Parathyroid adenoma (tissue), 2 donors: ENCODE results near the gene KIAA1671.

ENCODE experiments used
- H2AFZ ChIP-seq: fragments of 300-600 bp; sonication (generic); one replicate; pipeline ENCODE4 v1.7.0; 2017; ENCODE audit warnings: antibody characterized with exemption, mild to moderate bottlenecking
- H3K27ac ChIP-seq: fragments of 300-600 bp; sonication (generic); one replicate; pipeline ENCODE4 v1.7.0; 2017
- H3K27me3 ChIP-seq: fragments of 300-600 bp; sonication (generic); one replicate; pipeline ENCODE4 v1.7.0; 2017; ENCODE audit warnings: low read length; ENCODE audit not compliant: control insufficient read depth, insufficient read depth
- H3K36me3 ChIP-seq: fragments of 300-600 bp; sonication (generic); one replicate; pipeline ENCODE4 v1.7.0; 2017; ENCODE audit warnings: low read length; ENCODE audit not compliant: control insufficient read depth, insufficient read depth
- H3K4me1 ChIP-seq: fragments of 300-600 bp; sonication (generic); one replicate; pipeline ENCODE4 v1.7.0; 2017; ENCODE audit warnings: control low read depth
- H3K4me2 ChIP-seq: fragments of 300-600 bp; sonication (generic); one replicate; pipeline ENCODE4 v1.7.0; 2017; ENCODE audit warnings: low read length
- H3K4me3 ChIP-seq: fragments of 300-600 bp; sonication (generic); one replicate; pipeline ENCODE4 v1.7.0; 2017; ENCODE audit warnings: low read depth, low read length
- H3K79me2 ChIP-seq: fragments of 300-600 bp; sonication (generic); one replicate; pipeline ENCODE4 v1.7.0; 2017; ENCODE audit warnings: control low read depth
- H3K9ac ChIP-seq: fragments of 300-600 bp; sonication (generic); one replicate; pipeline ENCODE4 v1.7.0; 2017; ENCODE audit warnings: mild to moderate bottlenecking
- H3K9me3 ChIP-seq: fragments of 300-600 bp; sonication (generic); one replicate; pipeline ENCODE4 v1.7.0; 2017; ENCODE audit warnings: low read length; ENCODE audit not compliant: control insufficient read depth
- TF ChIP-seq, protein P1 (sequence below): fragments of 300-600 bp; sonication (generic); IDR thresholded peaks from one replicate; pipeline ENCODE4 v1.7.0; 2017; ENCODE audit warnings: antibody characterized with exemption, mild to moderate bottlenecking
- donor health status: primary hyperparathyroidism.

Gene KIAA1671

DNA sequence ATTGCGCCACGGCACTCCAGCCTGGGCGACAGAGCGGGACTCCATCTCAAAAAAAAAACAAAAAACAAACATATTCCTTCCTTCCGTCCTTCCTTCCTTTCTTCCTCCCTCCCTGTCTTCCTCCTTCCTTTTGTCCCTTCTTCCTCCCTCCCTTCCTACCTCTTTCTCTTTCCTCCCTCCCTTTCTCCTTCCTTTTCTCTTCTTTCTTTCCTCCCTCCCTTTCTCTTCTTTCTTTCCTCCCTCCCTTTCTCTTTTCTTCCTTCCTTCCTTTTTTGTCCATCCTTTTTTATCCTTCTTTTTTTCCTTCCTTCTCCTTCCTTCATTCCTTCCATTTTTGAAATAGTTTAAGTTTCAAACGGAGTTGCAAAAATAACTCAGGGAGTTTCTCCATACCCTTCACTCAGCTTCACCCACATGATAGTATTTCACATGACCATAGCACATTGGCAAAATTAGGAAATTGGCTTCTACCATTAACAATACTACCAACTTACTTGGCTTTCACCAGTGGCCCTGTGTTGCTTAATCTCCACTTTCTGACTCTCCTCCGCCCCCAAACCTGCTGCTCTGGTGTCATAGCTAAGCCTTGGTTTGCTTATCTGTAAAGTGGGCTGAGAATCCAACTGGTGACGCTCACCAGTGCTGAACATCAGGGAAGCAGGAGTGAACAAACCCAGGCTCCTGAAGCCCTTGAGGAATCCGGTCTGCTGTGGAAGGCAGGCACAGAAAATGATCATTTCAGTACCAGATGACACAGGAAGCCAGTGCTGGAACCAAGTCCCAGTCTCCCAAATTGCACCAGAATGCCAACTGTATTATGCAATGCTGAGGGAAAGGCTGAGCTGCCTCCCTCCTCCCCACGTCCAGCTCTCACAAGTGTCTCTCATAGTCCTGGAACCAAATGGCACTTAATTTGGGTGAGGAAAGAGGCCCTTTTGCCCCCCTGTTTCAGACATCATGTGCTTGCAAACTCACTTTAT lies 229.9 kb downstream of the KIAA1671 start:
- no peak overlapping the region for H3K4me3 ChIP-seq
- no peak overlapping the region for H3K27ac ChIP-seq
- H2AFZ ChIP-seq, result no peak overlapping the region
- H3K79me2 ChIP-seq, result no peaks in the 10 kb centered on the region
- H3K27me3 ChIP-seq, result no peaks in the 10 kb centered on the region
- no peaks in the 10 kb centered on the region for H3K4me1 ChIP-seq
- no peak overlapping the region for H3K4me2 ChIP-seq
- TF ChIP-seq, protein P1, sequence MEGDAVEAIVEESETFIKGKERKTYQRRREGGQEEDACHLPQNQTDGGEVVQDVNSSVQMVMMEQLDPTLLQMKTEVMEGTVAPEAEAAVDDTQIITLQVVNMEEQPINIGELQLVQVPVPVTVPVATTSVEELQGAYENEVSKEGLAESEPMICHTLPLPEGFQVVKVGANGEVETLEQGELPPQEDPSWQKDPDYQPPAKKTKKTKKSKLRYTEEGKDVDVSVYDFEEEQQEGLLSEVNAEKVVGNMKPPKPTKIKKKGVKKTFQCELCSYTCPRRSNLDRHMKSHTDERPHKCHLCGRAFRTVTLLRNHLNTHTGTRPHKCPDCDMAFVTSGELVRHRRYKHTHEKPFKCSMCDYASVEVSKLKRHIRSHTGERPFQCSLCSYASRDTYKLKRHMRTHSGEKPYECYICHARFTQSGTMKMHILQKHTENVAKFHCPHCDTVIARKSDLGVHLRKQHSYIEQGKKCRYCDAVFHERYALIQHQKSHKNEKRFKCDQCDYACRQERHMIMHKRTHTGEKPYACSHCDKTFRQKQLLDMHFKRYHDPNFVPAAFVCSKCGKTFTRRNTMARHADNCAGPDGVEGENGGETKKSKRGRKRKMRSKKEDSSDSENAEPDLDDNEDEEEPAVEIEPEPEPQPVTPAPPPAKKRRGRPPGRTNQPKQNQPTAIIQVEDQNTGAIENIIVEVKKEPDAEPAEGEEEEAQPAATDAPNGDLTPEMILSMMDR, result no peak
- no peak overlapping the region for H3K9ac ChIP-seq
- no peaks in the 10 kb centered on the region for H3K9me3 ChIP-seq
- no peaks in the 10 kb centered on the region for H3K36me3 ChIP-seq

DNA sequence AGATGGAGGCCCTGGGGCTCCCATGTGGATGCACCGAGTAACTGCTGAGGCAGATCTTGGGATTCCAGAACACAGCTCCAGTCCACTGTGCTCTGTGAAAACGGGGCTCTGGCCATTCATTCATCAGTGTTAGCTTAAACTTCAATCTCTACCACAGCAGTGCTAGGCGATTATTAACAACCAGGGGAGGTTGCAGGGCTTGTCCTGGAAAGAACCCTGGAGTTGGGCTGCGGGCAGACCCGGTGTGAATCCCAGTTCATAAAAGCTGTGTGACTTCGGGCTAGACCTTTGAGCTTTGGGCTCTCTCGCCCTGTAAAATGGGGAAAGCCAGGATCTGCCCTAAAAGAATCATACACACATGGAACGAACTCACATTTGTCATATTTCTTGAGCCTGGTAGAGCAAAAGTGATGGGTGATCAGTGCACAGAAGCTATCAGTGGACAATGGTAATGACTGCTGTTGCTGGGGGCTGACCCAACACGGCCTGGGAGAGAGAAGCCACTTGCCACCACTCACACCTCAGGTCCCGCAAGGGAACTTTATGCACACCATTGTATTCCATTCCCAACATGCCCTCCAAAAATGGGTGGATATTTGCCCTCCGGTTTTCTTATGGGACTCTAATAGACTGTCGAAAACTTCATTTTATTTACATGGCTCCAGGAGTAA lies 231.6 kb downstream of the KIAA1671 start:
- Histone ChIP-seq H3K79me2 (no peaks in the 10 kb centered on the region), H3K9me3 (no peaks in the 10 kb centered on the region), H3K9ac (no peak overlapping the region), H3K4me2 (no peak overlapping the region), H2AFZ (no peak overlapping the region), H3K27me3 (no peaks in the 10 kb centered on the region), H3K4me1 (no peaks in the 10 kb centered on the region), H3K36me3 (no peaks in the 10 kb centered on the region), H3K4me3 (no peak overlapping the region), H3K27ac (no peak overlapping the region)
- TF ChIP-seq, protein P1, result no peak

DNA sequence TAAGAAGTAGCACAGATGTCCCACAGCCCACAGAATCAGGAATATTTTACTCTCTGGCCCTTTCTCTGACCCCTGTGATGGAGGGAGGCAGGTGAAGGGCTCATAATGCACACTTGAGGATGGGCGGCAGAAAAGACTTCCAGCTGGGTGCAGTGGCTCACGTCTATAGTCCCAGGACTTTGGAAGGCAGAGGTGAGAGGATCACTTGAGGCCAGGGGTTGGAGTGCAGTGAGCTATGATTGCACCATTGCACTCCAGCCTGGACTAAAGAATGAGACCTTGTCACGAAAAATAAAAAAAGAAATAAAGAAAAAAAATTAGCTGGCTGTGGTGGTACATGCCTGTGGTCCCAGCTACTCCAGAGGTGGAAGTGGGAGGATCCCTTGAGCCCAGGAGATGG lies 233.6 kb downstream of the KIAA1671 start:
- H3K4me1 ChIP-seq, result no peaks in the 10 kb centered on the region
- TF ChIP-seq, protein P1, result no peak
- H3K9ac ChIP-seq, result no peak overlapping the region
- no peaks in the 10 kb centered on the region for H3K9me3 ChIP-seq
- H3K79me2 ChIP-seq, result no peaks in the 10 kb centered on the region
- H3K27me3 ChIP-seq, result no peaks in the 10 kb centered on the region
- no peak overlapping the region for H3K4me3 ChIP-seq
- H3K27ac ChIP-seq, result no peak overlapping the region
- no peaks in the 10 kb centered on the region for H3K36me3 ChIP-seq
- no peak overlapping the region for H2AFZ ChIP-seq
- H3K4me2 ChIP-seq, result no peak overlapping the region

DNA sequence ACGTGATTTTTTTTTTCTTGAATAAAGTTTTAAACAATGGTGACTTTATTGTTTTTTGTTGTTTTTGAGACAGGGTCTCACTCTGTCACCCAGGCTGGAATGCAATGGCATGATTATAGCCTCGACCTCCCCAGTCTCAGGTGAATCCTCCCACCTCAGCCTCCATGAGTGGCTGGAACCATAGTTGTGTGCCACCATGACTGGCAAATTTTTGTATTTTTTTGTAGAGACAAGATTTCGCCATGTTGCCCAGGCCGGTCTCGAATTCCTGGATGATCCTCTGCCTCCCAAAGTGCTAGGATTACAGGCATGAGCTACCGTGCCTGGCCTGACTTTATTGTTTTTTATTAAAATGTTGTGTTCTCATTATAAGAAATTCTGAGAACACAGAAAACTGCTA lies 235.0 kb downstream of the KIAA1671 start:
- no peak overlapping the region for H3K9ac ChIP-seq
- no peak overlapping the region for H3K4me3 ChIP-seq
- no peaks in the 10 kb centered on the region for H3K79me2 ChIP-seq
- no peaks in the 10 kb centered on the region for H3K9me3 ChIP-seq
- no peak overlapping the region for H3K4me2 ChIP-seq
- H2AFZ ChIP-seq, result no peak overlapping the region
- no peaks in the 10 kb centered on the region for H3K4me1 ChIP-seq
- TF ChIP-seq, protein P1, result no peak
- no peaks in the 10 kb centered on the region for H3K36me3 ChIP-seq
- H3K27me3 ChIP-seq, result no peaks in the 10 kb centered on the region
- no peak overlapping the region for H3K27ac ChIP-seq
